A549 treated with GW870086 at 1 μM for 4 hours (cell line): Measurements from ENCODE around the gene CTAG1B. TPM values are rescaled to one million over a fixed set of nuclear protein-coding genes. Genes with fewer than 3 reads are reported as not detected.

Experiments used
- total RNA-seq: library from RNA; stranded (reverse); fragments of 200-300 nt; extraction: Qiagen RNA extraction; gene quantifications from 5 replicates; pipeline ENCODE4 v1.2.3, GENCODE V29; 2022; ENCODE audit warnings: low read depth

CTAG1B gene
- not detected in 5 replicates for total RNA-seq

GRCh38 chrX:154619182-154619581, at the start of gene CTAG1B:
TSS of gene CTAG1B (minus strand) at chrX:154619282. CDS start at chrX:154619218, 64 bp downstream.

DNA sequence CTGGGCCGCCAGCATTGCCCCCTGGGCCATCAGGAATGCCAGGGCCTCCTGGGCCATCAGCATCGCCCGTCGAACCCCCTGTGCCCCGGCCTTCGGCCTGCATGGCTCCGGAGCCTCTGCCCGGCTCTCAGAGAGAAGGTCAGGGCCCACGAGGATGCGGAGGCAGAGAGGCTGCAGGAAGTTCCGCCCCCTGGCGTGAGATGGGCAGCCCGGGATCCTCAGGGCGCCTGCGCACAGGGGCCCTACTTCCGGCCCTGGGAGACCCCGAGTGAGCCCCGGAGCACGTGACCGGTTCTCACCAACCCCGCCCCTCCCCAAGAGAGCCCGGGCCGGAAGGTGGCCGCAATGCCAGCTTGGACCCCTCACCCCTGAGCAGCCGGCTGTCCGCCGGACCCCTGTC, 34.3 kb upstream of the CTAG1B start, which contains the start of gene CTAG2:
TSS of gene CTAG2 (minus strand) at position 167 of the 400 bp plus-strand sequence. CDS start at position 103, 64 bp downstream.

DNA sequence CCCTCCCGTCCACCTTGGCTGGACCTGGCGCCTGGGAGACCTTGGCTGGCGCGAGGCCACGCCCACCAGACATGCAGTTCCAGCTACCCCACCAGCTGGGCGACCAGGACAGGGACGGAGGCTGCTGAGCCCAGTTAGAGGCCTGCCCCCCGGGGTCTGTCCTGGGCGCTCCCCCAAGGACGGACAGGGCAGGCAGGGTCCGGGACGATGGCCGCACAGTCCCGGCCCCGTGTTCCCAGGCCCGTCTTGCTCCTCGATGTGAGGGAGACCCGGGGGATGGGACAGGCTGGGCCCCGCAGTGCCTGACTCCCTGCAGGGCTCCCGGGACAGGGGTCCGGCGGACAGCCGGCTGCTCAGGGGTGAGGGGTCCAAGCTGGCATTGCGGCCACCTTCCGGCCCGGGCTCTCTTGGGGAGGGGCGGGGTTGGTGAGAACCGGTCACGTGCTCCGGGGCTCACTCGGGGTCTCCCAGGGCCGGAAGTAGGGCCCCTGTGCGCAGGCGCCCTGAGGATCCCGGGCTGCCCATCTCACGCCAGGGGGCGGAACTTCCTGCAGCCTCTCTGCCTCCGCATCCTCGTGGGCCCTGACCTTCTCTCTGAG, 34.4 kb downstream of the CTAG1B start, which contains the start of gene CTAG1A:
TSS of gene CTAG1A (plus strand) at position 549 of the 599 bp plus-strand sequence. CDS start 74 bp downstream, outside the sequence.

Other genes with a start within 250 kb of the CTAG1B start
- 1,320 to 1,681 TPM (median 1,555 TPM) in 5 replicates for gene FLNA, start 244.6 kb downstream of the CTAG1B start, total RNA-seq
- gene EMD, start 240.0 kb downstream of the CTAG1B start, total RNA-seq = 115 to 162 TPM (median 151 TPM) in 5 replicates
- gene RPL10, start 220.9 kb downstream of the CTAG1B start, total RNA-seq = 5,224 to 6,204 TPM (median 5,426 TPM) in 5 replicates
- gene DNASE1L1, start 210.0 kb downstream of the CTAG1B start, total RNA-seq = 26.1 to 33.5 TPM (median 29.3 TPM) in 5 replicates
- gene TAFAZZIN, start 207.7 kb downstream of the CTAG1B start, total RNA-seq = 32.2 to 40.3 TPM (median 37.1 TPM) in 5 replicates
- gene ATP6AP1, start 190.6 kb downstream of the CTAG1B start, total RNA-seq = 81.6 to 108 TPM (median 104 TPM) in 5 replicates
- gene GDI1, start 182.1 kb downstream of the CTAG1B start, total RNA-seq = 89.4 to 105 TPM (median 103 TPM) in 5 replicates
- 92.4 to 124 TPM (median 106 TPM) in 5 replicates for gene FAM50A, start 175.1 kb downstream of the CTAG1B start, total RNA-seq
- gene PLXNA3, start 161.0 kb downstream of the CTAG1B start, total RNA-seq = 10.8 to 15.6 TPM (median 11.8 TPM) in 5 replicates
- 57.7 to 70.9 TPM (median 68.2 TPM) in 5 replicates for gene LAGE3, start 140.0 kb downstream of the CTAG1B start, total RNA-seq
- 64.7 to 72.3 TPM (median 68.9 TPM) in 5 replicates for gene UBL4A, start 132.7 kb downstream of the CTAG1B start, total RNA-seq
- gene SLC10A3, start 128.7 kb downstream of the CTAG1B start, total RNA-seq = 29.7 to 41.5 TPM (median 40.1 TPM) in 5 replicates
- gene FAM3A, start 103.0 kb downstream of the CTAG1B start, total RNA-seq = 32.9 to 47.3 TPM (median 45.3 TPM) in 5 replicates
- gene G6PD, start 72.4 kb downstream of the CTAG1B start, total RNA-seq = 1,331 to 1,547 TPM (median 1,449 TPM) in 5 replicates
- gene IKBKG, start 71.7 kb downstream of the CTAG1B start, total RNA-seq = 35.2 to 42.9 TPM (median 41.7 TPM) in 5 replicates
- gene CTAG1A, start 34.1 kb downstream of the CTAG1B start, total RNA-seq = not detected in 5 replicates
- not detected in 5 replicates for gene CTAG2, start 34.3 kb upstream of the CTAG1B start, total RNA-seq
- gene GAB3, start 131.8 kb upstream of the CTAG1B start, total RNA-seq = 0.83 to 1.2 TPM (median 0.93 TPM) in 5 replicates
- gene DKC1, start 143.6 kb upstream of the CTAG1B start, total RNA-seq = 156 to 200 TPM (median 164 TPM) in 5 replicates
- gene MPP1, start 186.2 kb upstream of the CTAG1B start, total RNA-seq = 17.6 to 21.1 TPM (median 20.2 TPM) in 5 replicates
- gene SMIM9, start 215.4 kb upstream of the CTAG1B start, total RNA-seq = not detected in 5 replicates